ENCODE results near the gene RCHY1. TPM values are rescaled to one million over a fixed set of nuclear protein-coding genes. Genes with fewer than 3 reads are reported as not detected.
"Not testable (repeated sequence)": the region's sequence is repeated elsewhere in the genome, so short reads cannot be mapped to it uniquely, and the experiment has no call there.

Gene RCHY1
- polyA plus RNA-seq, 5 donors, result 31.9 to 47.3 (median 44.0) TPM

GRCh38 chr4:75525086-75525485 is 10.9 kb upstream of the RCHY1 start:
- DNase-seq, result no peak

DNA sequence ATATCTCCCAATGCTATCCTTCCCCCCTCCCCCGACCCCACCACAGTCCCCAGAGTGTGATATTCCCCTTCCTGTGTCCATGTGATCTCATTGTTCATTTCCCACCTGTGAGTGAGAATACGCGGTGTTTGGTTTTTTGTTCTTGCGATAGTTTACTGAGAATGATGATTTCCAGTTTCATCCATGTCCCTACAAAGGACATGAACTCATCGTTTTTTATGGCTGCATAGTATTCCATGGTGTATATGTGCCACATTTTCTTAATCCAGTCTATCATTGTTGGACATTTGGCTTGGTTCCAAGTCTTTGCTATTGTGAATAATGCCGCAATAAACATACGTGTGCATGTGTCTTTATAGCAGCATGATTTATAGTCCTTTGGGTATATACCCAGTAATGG is 5.2 kb upstream of the RCHY1 start:
- DNase-seq, result not testable (repeated sequence)

DNA sequence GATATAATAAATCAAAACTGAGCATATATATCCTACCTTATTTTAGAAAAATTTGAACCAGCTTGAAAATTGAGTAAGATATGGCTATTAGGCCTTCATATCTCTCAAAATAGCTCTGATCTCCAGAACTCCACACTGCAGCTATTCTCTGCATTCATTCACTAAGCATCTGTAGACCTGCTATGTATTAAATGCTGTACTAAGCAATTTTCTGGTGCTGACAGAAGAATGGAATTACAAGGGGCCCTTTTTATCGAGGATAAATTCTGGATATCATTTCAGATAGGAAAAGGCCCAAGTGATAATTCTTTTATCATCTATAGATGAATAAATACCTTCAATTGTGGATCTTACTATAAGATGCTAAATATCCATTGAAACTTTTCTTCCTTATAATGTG is 1.9 kb upstream of the RCHY1 start:
- no peak for DNase-seq

DNA sequence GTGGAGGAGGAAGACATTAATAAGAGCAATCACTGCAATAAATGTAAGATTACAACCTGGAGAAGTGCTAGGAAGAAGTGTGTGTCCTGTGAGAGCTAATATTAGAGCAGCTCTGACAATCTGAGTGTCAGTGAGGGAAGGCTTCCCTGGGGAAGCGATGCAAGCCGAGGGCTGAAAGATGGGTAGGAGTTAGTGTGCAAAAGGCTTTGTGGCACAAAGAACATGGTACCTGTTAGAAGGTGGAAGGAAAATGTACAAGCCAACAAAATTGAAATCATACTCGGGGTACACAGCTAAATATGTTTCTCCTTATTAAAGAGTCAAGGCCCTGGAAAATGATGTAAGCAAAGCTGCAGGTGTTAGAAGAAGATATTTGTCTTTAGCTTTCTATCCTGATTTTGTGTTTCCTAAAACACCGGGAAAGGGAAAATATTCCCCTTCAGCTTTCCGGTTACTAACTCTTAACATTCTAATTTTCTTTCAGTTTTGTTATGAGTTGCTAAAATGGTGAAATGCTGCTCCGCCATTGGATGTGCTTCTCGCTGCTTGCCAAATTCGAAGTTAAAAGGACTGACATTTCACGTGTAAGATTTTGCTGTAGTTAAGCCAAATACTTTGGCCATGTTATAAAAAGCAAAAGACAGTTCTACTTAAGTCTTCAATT is 878 bp upstream of the RCHY1 start:
- no peak for DNase-seq

GRCh38 chr4:75513526-75514130 is 575 bp downstream of the RCHY1 start:
- no peak for DNase-seq

DNA sequence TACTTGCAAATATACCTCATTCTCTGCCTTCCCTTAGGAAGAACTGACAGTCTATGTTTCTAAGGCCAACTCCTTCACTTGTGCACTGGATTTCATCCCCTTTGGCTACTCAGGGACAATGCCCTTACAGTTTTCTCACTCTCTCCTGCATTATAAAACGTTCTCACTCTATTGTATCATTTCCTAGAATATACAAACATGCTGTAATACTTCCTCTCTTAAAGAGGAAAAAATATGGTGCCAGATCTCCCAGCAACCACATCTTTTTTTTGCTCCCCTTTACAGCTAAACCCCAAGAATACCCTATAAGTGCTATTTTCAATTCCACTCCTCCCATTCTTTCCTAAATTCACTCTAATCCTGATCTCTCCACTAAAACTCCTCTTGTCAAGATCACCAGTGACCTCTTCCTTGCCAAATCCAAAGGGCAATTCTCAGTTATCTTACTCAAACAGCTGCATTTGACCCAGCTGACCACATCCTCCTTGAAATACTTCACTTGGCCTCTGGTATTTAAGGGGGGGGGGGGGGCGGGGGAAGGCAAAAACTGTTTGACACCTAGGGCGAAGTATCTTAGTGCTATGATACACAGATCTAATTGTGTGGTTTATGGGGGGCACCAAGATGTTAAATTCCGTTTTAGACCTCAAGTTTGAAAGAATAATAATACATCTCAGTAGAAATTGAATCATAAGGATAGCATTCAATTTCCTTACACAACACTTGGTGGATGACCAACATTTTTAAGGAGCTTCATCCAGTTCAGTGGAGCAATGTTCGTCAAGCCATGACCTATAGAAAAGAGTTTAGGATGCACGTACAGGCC is 1.6 kb downstream of the RCHY1 start:
- DNase-seq, result no peak

DNA sequence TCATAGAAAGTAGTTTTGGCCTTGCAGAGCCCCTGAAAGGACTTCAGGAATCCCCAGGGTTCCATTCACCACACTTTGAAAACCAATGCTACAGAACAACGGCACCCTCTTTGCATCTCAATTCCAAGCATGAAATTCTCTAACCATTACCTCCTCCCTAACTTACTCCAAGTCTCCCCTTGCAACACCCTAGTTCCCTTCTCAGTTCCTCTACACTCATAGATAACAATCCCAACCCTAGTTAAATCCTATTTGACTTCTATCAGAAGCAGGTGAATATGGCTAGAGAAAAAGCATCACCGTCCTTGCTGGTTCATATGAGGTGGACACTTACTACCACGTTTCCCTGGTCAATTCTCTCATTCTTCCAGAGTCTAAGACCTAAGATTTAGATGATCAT is 2.4 kb downstream of the RCHY1 start:
- DNase-seq, result no peak

DNA sequence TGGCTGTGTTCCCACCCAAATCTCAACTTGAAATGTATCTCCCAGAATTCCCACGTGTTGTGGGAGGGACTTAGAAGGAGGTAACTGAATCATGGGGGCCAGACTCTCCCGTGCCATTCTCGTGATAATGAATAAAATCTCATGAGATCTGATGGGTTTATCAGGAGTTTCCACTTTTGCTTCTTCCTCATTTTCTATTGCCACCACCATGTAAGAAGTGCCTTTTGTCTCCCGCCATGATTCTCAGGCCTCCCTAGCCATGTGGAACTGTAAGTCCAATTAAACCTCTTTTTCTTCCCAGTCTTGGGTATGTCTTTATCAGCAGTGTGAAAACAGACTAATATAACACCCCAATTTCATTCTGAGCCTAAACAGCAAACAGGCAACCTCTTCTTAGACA is 4.6 kb downstream of the RCHY1 start:
- DNase-seq, result not testable (repeated sequence)

DNA sequence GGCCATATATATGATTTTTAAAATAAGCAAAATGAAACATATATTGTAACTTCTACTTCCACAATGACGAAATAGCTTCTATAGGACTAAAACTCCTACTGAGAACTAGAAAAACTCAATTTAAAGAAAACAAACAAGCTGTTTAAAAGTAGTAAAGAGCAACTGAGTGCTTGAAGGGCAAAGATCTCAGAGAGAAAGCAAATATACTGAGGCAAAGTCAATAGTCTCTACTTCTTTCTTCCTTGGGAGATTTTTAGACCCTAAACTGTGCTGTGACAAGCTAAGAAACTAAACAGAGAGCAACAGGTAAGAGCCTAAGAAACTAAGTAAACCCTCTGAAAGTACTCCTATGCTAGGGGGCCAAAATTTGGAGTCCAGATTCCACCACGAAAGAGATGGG is 8.6 kb downstream of the RCHY1 start:
- no peak for DNase-seq

DNA sequence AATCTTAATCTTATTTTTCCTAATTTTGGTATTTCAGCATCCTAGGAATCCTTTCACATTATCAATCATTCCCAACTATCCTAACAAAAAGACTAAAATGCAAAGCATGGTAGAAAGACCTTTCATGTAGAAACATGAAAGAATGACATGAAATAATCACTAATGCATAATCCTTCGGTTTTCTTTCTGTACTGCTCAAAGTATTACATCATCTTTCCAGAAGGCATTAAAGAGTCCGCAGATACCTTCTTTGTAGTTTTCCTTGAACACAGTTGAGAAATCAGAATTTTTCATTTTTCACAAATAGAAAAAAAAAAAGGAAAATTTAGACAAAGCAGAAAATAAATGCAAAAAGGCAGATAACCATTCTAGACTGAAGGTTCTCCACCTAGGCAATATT is 11.5 kb downstream of the RCHY1 start:
- DNase-seq, result no peak

DNA sequence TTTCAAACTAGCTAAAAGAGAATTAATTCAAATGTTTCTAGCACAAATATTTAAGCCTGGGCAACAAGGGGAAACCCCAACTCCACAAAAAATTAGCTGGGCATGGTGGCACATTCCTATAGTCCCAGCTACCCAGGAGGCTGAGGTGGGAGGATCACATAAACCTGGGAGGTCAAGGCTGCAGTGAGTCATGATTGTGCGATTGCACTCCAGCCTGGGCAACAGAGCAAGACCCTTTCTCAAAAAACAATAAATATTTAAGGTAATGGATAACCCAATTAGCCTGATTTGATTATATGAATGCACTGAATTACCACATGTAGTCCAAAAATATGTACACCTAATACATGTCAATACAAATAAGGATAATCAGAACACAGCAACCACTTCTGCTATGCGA is 14.3 kb downstream of the RCHY1 start:
- no peak for DNase-seq

DNA sequence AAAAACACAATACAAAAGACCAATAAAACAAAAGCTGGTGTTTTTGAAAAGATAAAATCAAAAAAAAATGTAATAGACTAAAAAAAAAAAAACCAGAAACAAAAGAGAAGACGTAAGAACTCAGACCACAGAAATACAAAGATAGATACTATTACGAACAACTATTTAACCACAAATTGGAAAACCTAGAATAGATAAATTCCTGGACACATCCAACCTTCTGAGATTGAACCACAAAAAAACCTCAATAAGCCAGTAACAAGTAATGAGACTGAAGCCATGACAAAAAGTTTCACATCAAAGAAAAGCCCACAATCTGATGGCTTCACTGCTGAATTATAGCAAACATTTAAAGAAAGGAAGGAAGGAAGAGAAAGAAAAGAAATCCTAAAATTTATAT is 16.2 kb downstream of the RCHY1 start:
- no peak for DNase-seq

DNA sequence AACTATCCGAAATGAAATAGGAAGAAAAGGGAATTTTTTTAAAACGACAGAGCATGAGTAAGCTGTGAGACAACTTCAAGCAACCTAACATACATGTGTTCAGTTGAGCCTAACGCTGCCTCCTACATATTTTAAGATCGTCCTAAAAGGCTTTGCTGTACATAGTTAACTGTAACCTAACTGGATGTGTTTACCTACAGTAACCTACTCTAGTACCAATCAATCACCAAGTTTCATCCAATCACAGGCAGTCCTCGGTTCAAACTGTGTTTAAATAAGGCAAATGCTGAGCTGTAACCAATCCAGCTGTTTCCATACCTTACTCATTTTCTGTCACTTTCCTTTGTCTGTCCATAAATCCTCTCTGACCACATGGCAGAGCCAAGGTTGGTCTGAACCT is 17.1 kb downstream of the RCHY1 start:
- DNase-seq, result no peak

DNA sequence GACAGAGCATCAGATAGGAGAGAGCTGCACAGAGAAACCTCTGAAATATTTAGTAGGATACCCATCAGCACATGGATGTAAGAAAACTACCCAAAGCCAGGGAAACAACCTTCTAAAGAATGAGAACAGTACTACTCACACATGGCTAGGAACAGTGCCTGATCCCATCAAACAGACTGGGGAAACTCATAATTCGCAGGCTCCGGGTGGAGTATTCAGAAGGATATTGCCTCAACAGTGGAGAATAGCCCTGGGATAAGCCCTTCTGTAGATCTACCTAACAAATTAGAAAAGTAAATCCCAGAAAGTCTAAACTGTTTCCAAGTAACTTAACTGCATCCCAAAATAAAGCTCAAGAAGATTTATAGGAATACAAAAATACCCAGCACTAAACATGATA is 17.8 kb downstream of the RCHY1 start:
- no peak for DNase-seq

DNA sequence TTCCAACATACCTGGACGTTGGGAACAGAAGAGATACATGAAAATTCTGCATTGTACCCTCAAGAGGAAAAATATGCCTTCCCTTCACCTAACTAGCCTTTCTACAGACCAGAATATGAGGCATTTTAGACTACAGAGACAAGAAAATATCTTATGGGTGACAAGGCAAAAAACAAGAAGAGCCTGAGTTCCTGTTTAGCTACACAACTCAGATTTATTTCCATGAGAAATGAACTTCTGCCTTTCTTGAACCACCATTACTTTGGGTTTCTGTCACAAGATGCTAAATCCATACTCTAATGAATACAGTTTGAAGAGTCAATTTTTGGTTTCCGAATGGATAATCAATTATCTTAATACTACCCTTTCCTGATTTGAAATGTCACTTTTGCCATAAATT is 18.7 kb downstream of the RCHY1 start:
- no peak for DNase-seq

GRCh38 chr4:75494563-75494962 is 19.6 kb downstream of the RCHY1 start:
- peak in 1 of 2 donors; percentile 17 for DNase-seq

DNA sequence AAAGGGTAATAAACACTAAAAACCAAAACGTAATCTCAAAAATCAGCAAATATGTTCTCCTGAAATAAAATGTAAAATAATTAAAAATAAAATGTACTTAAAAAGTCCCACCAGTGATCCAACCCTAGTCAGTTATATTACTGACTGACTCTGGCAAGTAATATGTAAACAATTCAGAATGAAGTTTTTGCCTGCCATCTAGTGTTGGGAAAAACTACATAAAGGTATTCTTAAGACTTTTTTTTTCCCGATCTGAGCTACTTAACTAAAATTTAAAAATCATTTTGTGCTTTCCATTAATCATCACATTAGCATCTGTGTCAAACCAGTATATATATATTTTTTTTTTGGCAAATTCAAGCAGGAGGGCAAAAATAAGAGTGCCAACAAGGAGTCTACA is 24.0 kb downstream of the RCHY1 start:
- no peak for DNase-seq

DNA sequence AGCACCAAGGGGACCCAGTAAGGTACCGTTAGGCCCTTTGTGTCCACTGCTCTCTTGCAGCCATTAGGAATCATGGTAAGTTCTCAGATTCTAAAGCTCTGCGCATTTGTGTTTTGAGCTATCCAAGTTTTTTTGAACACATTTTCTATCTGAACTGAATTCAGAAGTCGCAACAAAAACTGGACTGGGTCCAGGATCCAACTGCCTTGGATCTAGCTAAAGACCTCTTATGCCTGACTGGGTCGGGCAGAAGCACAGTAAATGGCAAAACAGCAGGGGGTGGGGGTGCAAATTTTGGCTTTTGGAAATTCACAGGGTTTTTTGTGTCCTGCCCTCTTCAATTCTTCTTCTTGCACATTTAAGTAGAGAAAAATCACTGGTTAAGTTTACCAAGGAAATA is 30.0 kb downstream of the RCHY1 start:
- peak in 1 of 2 donors; percentile 6 for DNase-seq

- no peak for DNase-seq
Observed at GRCh38 chr4:75477201-75477600, 37.0 kb downstream of the RCHY1 start.

DNA sequence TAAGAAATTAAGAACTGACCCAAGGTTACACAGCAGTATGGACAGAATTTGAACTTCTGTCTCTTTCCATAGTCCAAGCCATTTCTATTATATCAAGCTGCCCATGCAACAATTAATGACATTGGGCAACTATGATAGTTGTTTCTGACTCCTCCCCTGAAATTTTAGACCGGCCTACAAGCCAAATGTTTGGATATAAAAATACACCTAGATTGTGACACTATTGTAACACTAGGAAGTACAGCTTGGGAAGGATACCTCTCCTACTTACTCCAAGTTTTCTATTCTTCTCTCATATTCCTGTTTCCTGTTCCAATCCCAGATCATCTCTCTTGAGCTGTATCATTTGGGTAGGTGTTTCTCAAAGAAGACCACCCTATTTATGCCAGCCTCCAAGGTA is 43.5 kb downstream of the RCHY1 start:
- DNase-seq, result no peak

DNA sequence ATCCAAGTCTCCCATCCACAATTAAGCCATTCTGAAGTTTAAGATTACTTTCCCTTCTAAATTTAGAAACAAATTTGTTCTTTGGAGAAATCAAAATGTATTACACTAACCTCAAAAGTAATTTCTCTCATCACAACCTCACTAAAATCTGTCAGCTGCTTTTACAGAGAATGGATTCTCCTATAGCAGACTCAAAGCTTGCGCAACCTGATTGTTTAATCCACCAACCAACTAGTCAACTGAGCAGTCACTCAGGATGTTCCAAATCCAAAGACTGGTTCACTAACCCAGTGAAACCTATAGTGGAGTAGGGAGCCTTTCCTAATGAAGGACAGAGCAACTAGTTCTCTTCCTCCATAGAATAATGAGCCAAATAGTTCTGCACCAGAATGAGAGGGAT is 44.3 kb downstream of the RCHY1 start:
- DNase-seq, result no peak

DNA sequence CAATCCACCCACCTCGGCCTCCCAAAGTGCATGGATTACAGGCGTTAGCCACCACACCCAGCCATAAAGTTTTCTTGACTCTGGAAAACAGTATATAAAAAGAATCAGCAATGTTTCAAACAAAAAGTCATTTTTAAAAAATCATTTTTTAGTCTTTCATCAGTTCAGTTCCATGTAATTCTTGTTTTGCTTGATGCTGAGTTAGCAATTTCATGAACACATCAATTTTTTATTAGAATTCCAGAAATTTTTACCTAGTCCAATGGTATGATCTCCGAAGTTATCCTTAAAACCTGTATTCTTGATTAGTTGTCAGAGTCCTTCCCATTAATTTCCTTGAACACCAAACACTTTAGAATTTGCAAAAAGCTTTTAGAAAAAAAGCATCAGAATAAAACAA is 56.8 kb downstream of the RCHY1 start:
- no peak for DNase-seq

GRCh38 chr4:75434105-75434504 is 80.1 kb downstream of the RCHY1 start:
- DNase-seq, result no peak
